ENCODE data around the gene HP1BP3. TPM values are rescaled to one million over a fixed set of nuclear protein-coding genes. Genes with fewer than 3 reads are reported as not detected.

Gene HP1BP3
- total and polyA plus RNA-seq, 2 of the 4 experiments (the other 2 are of a cell fraction) = 88.4 to 151 TPM

- H2BK20ac ChIP-seq (ENCODE audit: low read depth, low read length) = peak overlapping the region; percentile 98
- H3K27me3 ChIP-seq (ENCODE audit: control insufficient read depth, insufficient read depth, low read length) = no peaks in the 10 kb centered on the region
- ATAC-seq (ENCODE audit: low read depth) (no peak), DNase-seq (no peak)
- H2AFZ ChIP-seq (replicated peaks; ENCODE audit: low read length, poor library complexity) = peak overlapping the region; percentile 81
- peak overlapping the region; percentile 88 for H3K27ac ChIP-seq (ENCODE audit: insufficient read depth, low read length)
- H2BK5ac ChIP-seq (ENCODE audit: low read depth, low read length, poor library complexity, severe bottlenecking) = peak overlapping the region; percentile 99
- H3K9me3 ChIP-seq (ENCODE audit: control insufficient read depth, insufficient read depth, low read length) = no peaks in the 10 kb centered on the region
- peaks cover 15 to 29% of the 10 kb centered on the region in 2 experiments for H3K79me1 ChIP-seq (ENCODE audit: low read depth in 1 of 2, low read length in 2 of 2)
- H4K5ac ChIP-seq (ENCODE audit: low read depth, low read length) = peak overlapping the region; percentile 60
- peak overlapping the region; percentile 98 for H2BK120ac ChIP-seq (ENCODE audit: low read depth, low read length)
- H3K18ac ChIP-seq (ENCODE audit: low read depth, low read length) = peak overlapping the region; percentile 65
- no peak for TF ChIP-seq ELK1 (IDR thresholded peaks at IDR 0.05; ENCODE audit: borderline replicate concordance, low read depth, low read length)
- no peak overlapping the region for H3K4me3 ChIP-seq (ENCODE audit: insufficient read depth, low read depth, low read length)
- dilution Hi-C loops (cut with HindIII; ENCODE audit: low sequenced_read_pairs, unreplicated experiment) (no loop called here), intact Hi-C loops (cut with micrococcal nuclease) (loop anchor here (2.0 to 5.0 kb wide), 6 partner anchors 35 to 670 kb away; partner anchors contain the start of genes EIF4G3, HP1BP3 and SH2D5), in situ Hi-C loops (cut with MboI; ENCODE audit: low sequenced_read_pairs) (loop anchor here (5.0 to 25.0 kb wide), 2 partner anchors 500 to 665 kb away; no protein-coding TSS in a partner anchor)
- peak overlapping the region; percentile 98 for H2AK5ac ChIP-seq (ENCODE audit: low read depth, low read length)
- BruUV-seq (replicated peaks) = no TSS peak
- peak overlapping the region; percentile 81 for H3K23ac ChIP-seq (ENCODE audit: low read depth, low read length)
- 72% methylated on average over 4 of the region's 12 CpGs; no CpG with 5 or more reads in 1 of the 2 experiments for WGBS, 2 experiments (ENCODE audit: extremely low coverage in 2 of 2, insufficient read length in 1 of 2)
- H4K8ac ChIP-seq (ENCODE audit: low read depth in 2 of 2, low read length in 2 of 2) = peak overlapping the region; percentile 96 to 97
- H4K91ac ChIP-seq (ENCODE audit: insufficient read depth, low read depth, low read length) = peak overlapping the region; percentile 99
- no peak overlapping the region; the same call in 1 of the 2 replicates for H3K4me2 ChIP-seq (ENCODE audit: low read depth, low read length)
- peak overlapping the region; percentile 93; the same call in 2 of the 3 replicates for H2BK15ac ChIP-seq (ENCODE audit: low read depth, low read length)
- peak overlapping the region; percentile 21; the same call in 1 of the 2 replicates for H3K56ac ChIP-seq (ENCODE audit: extremely low read depth, insufficient read depth, low read length)
- peak overlapping the region; percentile 57; the same call in 1 of the 2 replicates for H3K9ac ChIP-seq (ENCODE audit: low read depth, low read length)
- H4K20me1 ChIP-seq (ENCODE audit: insufficient read depth, low read length) = no peaks in the 10 kb centered on the region
- H3K4me1 ChIP-seq (ENCODE audit: control insufficient read depth, insufficient read depth, low read length) = peaks cover 14% of the 10 kb centered on the region
- peak overlapping the region; percentile 96 for H3K14ac ChIP-seq (replicated peaks; ENCODE audit: low read depth, low read length)
- peak overlapping the region; percentile 98 for H2AK9ac ChIP-seq (replicated peaks; ENCODE audit: low read depth, low read length, poor library complexity)
- POLR2A ChIA-PET (ENCODE audit: unreplicated experiment) = no interaction called here
- no peaks in the 10 kb centered on the region for H3K36me3 ChIP-seq (ENCODE audit: control insufficient read depth, insufficient read depth, low read length)
- H3K9me1 ChIP-seq (ENCODE audit: insufficient read depth, low read length) = peaks cover 13% of the 10 kb centered on the region
- H3K4ac ChIP-seq (ENCODE audit: low read depth, low read length) = peak overlapping the region; percentile 98
- CTCF ChIA-PET = interaction anchor here (0.6 to 1.6 kb wide), 7 partner anchors 27 to 671 kb away, joined by 3 to 17 read pairs (median 5); no protein-coding TSS in a partner anchor
Observed at GRCh38 chr1:20697563-20697962, 89.5 kb downstream of the HP1BP3 start.
